SK-N-SH (cell line): ENCODE measurements around the gene CDH23. TPM values are rescaled to one million over a fixed set of nuclear protein-coding genes. Genes with fewer than 3 reads are reported as not detected.

Experiments
- CTCF ChIA-PET: fragments of 300-600, 350-600 bp; formaldehyde crosslinking; extraction: SDS; loops from one replicate; lab custom pipeline; 2021; lab: Yijun Ruan, JAX
- POLR2A ChIA-PET: fragments of 350-600 bp; sonication (Branson Sonifier 250); formaldehyde crosslinking; extraction: SDS; loops from one replicate; lab custom pipeline; 2020; ENCODE audit warnings: antibody characterized with exemption, inconsistent platforms; lab: Yijun Ruan, JAX
- DNase-seq: peaks from one replicate; pipeline ENCODE4 v3.0.0; 2012
- H2AFZ ChIP-seq: fragments of 200-600 bp; sonication (generic); 2 replicates; pipeline ENCODE4 v1.8.1; 2016; ENCODE audit warnings: antibody characterized with exemption, mild to moderate bottlenecking, low read depth
- H3F3A ChIP-seq: fragments of 200-600 bp; sonication (generic); replicated peaks from 2 replicates; pipeline ENCODE3; 2016; ENCODE audit warnings: antibody characterized with exemption, mild to moderate bottlenecking; ENCODE audit not compliant: insufficient read depth
- H3K27ac ChIP-seq, 2 experiments: fragments of 200-500 bp in 1 of 2; fragments of 200-600 bp in 1 of 2; sonication (Bioruptor generic) in 1 of 2; sonication (generic), shearing (Covaris generic) in 1 of 2; 2 replicates each; pipeline versions ENCODE4 v1.5.1 to v1.6.1; 2014 to 2016; ENCODE audit warnings: low read depth in 2 of 2, inconsistent platforms in 1 of 2, low read length in 1 of 2, mild to moderate bottlenecking in 1 of 2, mixed read lengths in 1 of 2
- H3K27me3 ChIP-seq: fragments of 200-600 bp; sonication (generic), shearing (Covaris generic); 2 replicates; pipeline ENCODE4 v1.6.1; 2016; ENCODE audit warnings: mixed run types; ENCODE audit not compliant: insufficient read depth
- H3K36me3 ChIP-seq, 2 experiments: fragments of 200-500 bp in 1 of 2; fragments of 200-600 bp in 1 of 2; sonication (Bioruptor generic) in 1 of 2; sonication (generic) in 1 of 2; replicated peaks in 1 of 2; 2 replicates each; pipeline versions ENCODE3 to v1.5.1; 2014 to 2016; ENCODE audit warnings: low read length in 1 of 2, mild to moderate bottlenecking in 1 of 2; ENCODE audit not compliant: insufficient read depth in 2 of 2, control insufficient read depth in 1 of 2
- H3K4me1 ChIP-seq, 2 experiments: fragments of 200-500 bp in 1 of 2; fragments of 200-600 bp in 1 of 2; sonication (Bioruptor generic) in 1 of 2; sonication (generic), shearing (Covaris generic) in 1 of 2; 2 replicates each; pipeline versions ENCODE4 v1.5.1 to v1.6.1; 2014 to 2016; ENCODE audit warnings: low read depth in 1 of 2, low read length in 1 of 2, mixed run types in 1 of 2; ENCODE audit not compliant: insufficient read depth in 2 of 2, control insufficient read depth in 1 of 2
- H3K4me2 ChIP-seq: fragments of 200-600 bp; sonication (generic), shearing (Covaris generic); 2 replicates; pipeline ENCODE4 v1.6.1; 2017; ENCODE audit warnings: mixed run types
- H3K4me3 ChIP-seq, 2 experiments: fragments of 200-500 bp in 1 of 2; fragments of 200-600 bp in 1 of 2; sonication (Bioruptor generic) in 1 of 2; sonication (generic), shearing (Covaris generic) in 1 of 2; 2 replicates each; pipeline versions ENCODE4 v1.5.1 to v1.8.1; 2014 to 2016; ENCODE audit warnings: low read depth in 2 of 2, inconsistent platforms in 1 of 2, low read length in 1 of 2, mild to moderate bottlenecking in 1 of 2, mixed read lengths in 1 of 2, moderate library complexity in 1 of 2
- H3K79me2 ChIP-seq: fragments of 200-600 bp; sonication (generic); 2 replicates; pipeline ENCODE4 v1.8.1; 2017; ENCODE audit warnings: mild to moderate bottlenecking; ENCODE audit not compliant: insufficient read depth
- H3K9ac ChIP-seq: fragments of 200-600 bp; sonication (generic); 2 replicates; pipeline ENCODE4 v1.6.1; 2017; ENCODE audit warnings: mixed run types
- H3K9me2 ChIP-seq: fragments of 200-600 bp; sonication (generic); 2 replicates; pipeline ENCODE4 v1.6.1; 2017; ENCODE audit warnings: mixed run types
- H3K9me3 ChIP-seq: fragments of 200-600 bp; sonication (generic); 2 replicates; pipeline ENCODE4 v1.6.1; 2017; ENCODE audit warnings: mixed run types, mild to moderate bottlenecking, moderate library complexity
- H4K20me1 ChIP-seq: fragments of 200-600 bp; sonication (generic); 2 replicates; pipeline ENCODE4 v1.6.1; 2017; ENCODE audit warnings: mild to moderate bottlenecking, mixed run types; ENCODE audit not compliant: insufficient read depth
- FOXJ3 ChIP-seq: sonication (generic); formaldehyde crosslinking; IDR thresholded peaks from 2 replicates; pipeline ENCODE4 v1.5.1; 2020; ENCODE audit warnings: mild to moderate bottlenecking, missing genetic modification reagents
- GATA2 ChIP-seq: sonication (generic); formaldehyde crosslinking; IDR thresholded peaks from 2 replicates; pipeline ENCODE4 v1.5.0; 2020; ENCODE audit warnings: mild to moderate bottlenecking, missing genetic modification reagents
- MAX ChIP-seq: IDR thresholded peaks from 2 replicates; pipeline ENCODE4 v1.4.0; 2012; ENCODE audit warnings: low read depth
- NFIC ChIP-seq: IDR thresholded peaks from 2 replicates; pipeline ENCODE4 v1.4.0; 2012; ENCODE audit warnings: borderline replicate concordance
- NRF1 ChIP-seq: IDR thresholded peaks from 2 replicates; pipeline ENCODE4 v1.6.1; 2012; ENCODE audit warnings: low read depth, mild to moderate bottlenecking, low read length
- RFX5 ChIP-seq: IDR thresholded peaks from 2 replicates; pipeline ENCODE4 v1.6.1; 2012; ENCODE audit warnings: mild to moderate bottlenecking, improper control_type of control experiment, low read length
- RXRA ChIP-seq: IDR thresholded peaks from 2 replicates; pipeline ENCODE4 v1.4.0; 2012; ENCODE audit warnings: low read depth, mild to moderate bottlenecking, borderline replicate concordance
- SIN3A ChIP-seq: IDR thresholded peaks from 2 replicates; pipeline ENCODE4 v1.6.1; 2012; ENCODE audit warnings: low read depth, mild to moderate bottlenecking, low read length, moderate library complexity, borderline replicate concordance
- SMC3 ChIP-seq: IDR thresholded peaks from 2 replicates; pipeline ENCODE4 v1.6.1; 2012; ENCODE audit warnings: low read depth, low read length, improper control_type of control experiment
- TCF12 ChIP-seq: IDR thresholded peaks from 2 replicates; pipeline ENCODE4 v1.4.0; 2012
- WGBS: methylation state at CpG from one replicate; pipeline ENCODE4 v1.1.6; 2017; ENCODE audit warnings: low lambda C conversion rate; 5-methylcytosine and 5-hydroxymethylcytosine counted together
- polyA plus RNA-seq, 3 experiments: library from polyadenylated mRNA; depleted of rRNA; stranded (reverse); fragments of >200 nt; gene quantifications; 2 replicates each; pipeline ENCODE4 v1.2.3, GENCODE V29; 2012
- TF ChIP-seq, protein P1 (sequence below): IDR thresholded peaks from 2 replicates; pipeline ENCODE4; 2012

CDH23 gene
- polyA plus RNA-seq, 1 of the 3 experiments (the other 2 are of a cell fraction): 0.03 TPM

GRCh38 chr10:71742301-71743088 lies 345.8 kb downstream of the CDH23 start:
- Histone ChIP-seq H3K4me1 (peaks cover 0 to 33% of the 10 kb centered on the region in 2 experiments; a peak in 1 of 4 replicates), H3F3A (no peaks in the 10 kb centered on the region), H3K4me3 (no peak overlapping the region), H3K9me2 (no peaks in the 10 kb centered on the region), H4K20me1 (no peaks in the 10 kb centered on the region), H3K79me2 (no peaks in the 10 kb centered on the region), H3K27me3 (no peaks in the 10 kb centered on the region), H3K9me3 (no peaks in the 10 kb centered on the region), H3K36me3 (no peaks in the 10 kb centered on the region), H3K4me2 (no peak overlapping the region), H3K27ac (no peak overlapping the region), H3K9ac (no peak overlapping the region), H2AFZ (no peak overlapping the region)
- DNase-seq: no peak
- ChIA-PET CTCF (interaction anchor here (0.7 to 2.2 kb wide), 5 partner anchors 13 to 154 kb away, joined by 3 to 10 read pairs (median 3); partner anchors contain the start of gene C10orf105), POLR2A (no interaction called here)
- 84% methylated on average over 8 of the region's 10 CpGs for WGBS
- no peak for TF ChIP-seq NFIC
- no peak for TF ChIP-seq NRF1
- TF ChIP-seq RFX5: no peak
- no peak for TF ChIP-seq SMC3
- no peak for TF ChIP-seq MAX

- H3K9me2 ChIP-seq: no peaks in the 10 kb centered on the region
- no peak overlapping the region for H3K9ac ChIP-seq
- H3K79me2 ChIP-seq: no peaks in the 10 kb centered on the region
- H2AFZ ChIP-seq: no peak overlapping the region
- no peaks in the 10 kb centered on the region for H3F3A ChIP-seq
- DNase-seq: no peak
- no peak overlapping the region for H3K27ac ChIP-seq
- H3K36me3 ChIP-seq: no peaks in the 10 kb centered on the region
- H3K27me3 ChIP-seq: no peaks in the 10 kb centered on the region
- 27% methylated on average over 4 of the region's 4 CpGs for WGBS
- POLR2A ChIA-PET: no interaction called here
- H3K4me3 ChIP-seq: no peak overlapping the region
- no peak overlapping the region for H3K4me2 ChIP-seq
- no peaks in the 10 kb centered on the region for H4K20me1 ChIP-seq
- H3K4me1 ChIP-seq: peaks cover 0 to 25% of the 10 kb centered on the region in 2 experiments; a peak in 1 of 4 replicates
- no peaks in the 10 kb centered on the region for H3K9me3 ChIP-seq
- CTCF ChIA-PET: interaction anchor here (0.7 to 2.2 kb wide), 5 partner anchors 14 to 153 kb away, joined by 3 to 10 read pairs (median 3); partner anchors contain the start of gene C10orf105
- TF ChIP-seq TCF12 (no peak), RXRA (no peak), MAX (no peak), SIN3A (no peak), FOXJ3 (CRISPR knock-in tag) (no peak), GATA2 (CRISPR knock-in tag) (no peak), SMC3 (no peak)
- TF ChIP-seq, protein P1, sequence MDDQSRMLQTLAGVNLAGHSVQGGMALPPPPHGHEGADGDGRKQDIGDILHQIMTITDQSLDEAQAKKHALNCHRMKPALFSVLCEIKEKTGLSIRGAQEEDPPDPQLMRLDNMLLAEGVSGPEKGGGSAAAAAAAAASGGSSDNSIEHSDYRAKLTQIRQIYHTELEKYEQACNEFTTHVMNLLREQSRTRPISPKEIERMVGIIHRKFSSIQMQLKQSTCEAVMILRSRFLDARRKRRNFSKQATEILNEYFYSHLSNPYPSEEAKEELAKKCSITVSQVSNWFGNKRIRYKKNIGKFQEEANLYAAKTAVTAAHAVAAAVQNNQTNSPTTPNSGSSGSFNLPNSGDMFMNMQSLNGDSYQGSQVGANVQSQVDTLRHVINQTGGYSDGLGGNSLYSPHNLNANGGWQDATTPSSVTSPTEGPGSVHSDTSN: no peak
These were observed 346.5 kb downstream of the CDH23 start for GRCh38 chr10:71743089-71743838.
